Measurements from ENCODE around the gene PRKD2.

Gene PRKD2

GRCh38 chr19:46624958-46625661 lies 91.8 kb downstream of the PRKD2 start, which contains the start of gene PTGIR:
Gene PTGIR, minus strand, starts transcription at chr19:46625089. Its CDS starts 864 bp downstream, at chr19:46624225.
- peak; percentile 47 for DNase-seq (ENCODE audit: low read depth)
- TF ChIP-seq CTCF (conservative IDR thresholded peaks at IDR 0.05; ENCODE audit: low read depth, low read length) = peak; percentile 24
- no peak within 1 kb of the TSS for H3K4me3 ChIP-seq (ENCODE audit: low read depth, low read length)

Data from choroid plexus epithelial cell (primary cell).